Activated effector memory CD4-positive, alpha-beta T cell treated with anti-CD3 and anti-CD28 coated beads, Interleukin-2, amount 50 U/mL, for 16 hours (primary cell): ENCODE data around the gene METTL16.

Source experiments
- DNase-seq: peaks from one replicate; pipeline ENCODE4 v3.0.0-alpha.2; 2020

Gene METTL16

DNA sequence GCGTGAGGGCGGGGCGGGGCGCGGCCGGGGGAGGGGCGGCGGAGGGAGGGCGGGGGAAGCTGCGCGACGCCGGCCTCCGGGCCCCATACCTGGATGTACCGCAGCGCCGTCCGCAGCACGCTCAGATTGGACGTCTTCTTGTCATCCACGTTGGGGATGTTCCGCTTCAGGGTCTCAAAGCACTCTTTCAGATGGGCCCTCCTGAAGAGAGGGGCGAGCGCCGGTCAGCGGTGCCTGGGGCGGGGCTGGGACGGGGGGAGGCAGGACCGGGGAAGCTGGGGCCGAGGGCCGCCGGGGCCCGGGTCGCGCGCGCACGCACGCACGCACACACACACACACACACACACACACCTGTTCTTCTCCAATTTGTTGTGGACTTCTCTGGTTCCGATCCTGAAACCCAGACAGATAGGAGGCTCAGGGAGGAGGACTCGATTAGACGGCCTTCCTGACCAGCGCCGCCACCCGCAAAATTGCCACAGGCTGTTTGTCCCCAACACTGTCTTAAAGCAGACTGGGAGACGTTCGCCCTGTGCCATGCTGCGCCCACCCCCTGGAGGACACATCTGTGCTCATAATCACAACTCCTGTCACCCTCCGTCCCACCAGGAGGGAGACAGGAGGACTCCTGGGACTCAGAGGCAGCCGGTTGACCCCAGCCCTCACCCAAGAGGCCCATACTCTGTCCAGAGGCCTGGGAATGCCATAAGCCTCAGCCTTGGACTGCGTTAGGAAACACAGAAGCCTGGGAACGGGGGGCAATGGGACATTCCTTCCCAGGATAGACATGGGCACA, 117.5 kb downstream of the METTL16 start:
- no peak for DNase-seq

GRCh38 chr17:2393174-2393953, 118.3 kb downstream of the METTL16 start:
- DNase-seq: peak; percentile 96

DNA sequence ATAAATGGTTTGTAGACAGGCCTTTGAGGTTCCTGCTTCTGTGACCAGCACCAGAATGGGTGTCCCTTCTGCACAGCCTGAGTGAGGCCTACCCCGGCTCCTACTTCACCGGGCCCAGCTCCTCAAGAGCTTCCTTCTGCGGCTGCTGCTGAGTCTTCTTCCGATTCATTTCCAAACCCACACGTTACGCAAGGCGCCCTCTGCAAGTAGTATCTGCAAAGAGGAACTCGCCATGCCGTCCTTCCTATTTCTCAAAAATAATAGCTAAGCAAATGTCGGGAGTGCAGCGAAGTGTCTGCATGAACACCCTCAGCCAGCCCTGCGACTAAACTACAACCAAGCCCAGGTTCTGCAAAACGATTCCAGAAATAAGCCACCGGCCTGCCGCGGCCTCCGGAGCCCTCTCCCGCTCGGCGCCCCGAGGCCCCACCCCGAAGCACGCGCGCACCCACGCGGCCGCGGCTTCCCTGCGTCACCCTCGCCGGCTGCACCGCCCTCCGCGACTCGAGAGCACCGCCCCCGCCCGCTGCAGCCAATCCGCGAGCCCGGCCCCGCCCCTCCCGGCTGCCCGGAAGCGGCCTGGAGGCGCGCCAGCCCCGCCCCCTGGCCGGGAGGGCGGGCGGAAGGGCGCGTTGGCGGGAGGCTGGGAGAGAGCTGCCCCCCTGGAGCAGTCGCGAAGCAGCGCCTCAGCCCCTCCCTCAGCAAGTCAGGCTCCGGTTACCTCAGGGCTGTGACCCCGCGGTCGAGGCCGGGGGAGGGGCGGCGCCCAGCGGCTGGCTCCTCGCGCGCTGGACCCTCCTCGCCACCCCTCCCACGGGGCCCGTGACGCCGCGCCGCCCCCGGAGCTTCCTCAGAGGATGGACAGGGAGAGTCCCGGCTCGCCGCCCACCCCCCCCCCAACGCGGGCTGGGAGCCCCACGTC, 119.2 kb downstream of the METTL16 start:
- peak; percentile 99 for DNase-seq

- no peak for DNase-seq
Measured at GRCh38 chr17:2391597-2392251, 120.0 kb downstream of the METTL16 start.

DNA sequence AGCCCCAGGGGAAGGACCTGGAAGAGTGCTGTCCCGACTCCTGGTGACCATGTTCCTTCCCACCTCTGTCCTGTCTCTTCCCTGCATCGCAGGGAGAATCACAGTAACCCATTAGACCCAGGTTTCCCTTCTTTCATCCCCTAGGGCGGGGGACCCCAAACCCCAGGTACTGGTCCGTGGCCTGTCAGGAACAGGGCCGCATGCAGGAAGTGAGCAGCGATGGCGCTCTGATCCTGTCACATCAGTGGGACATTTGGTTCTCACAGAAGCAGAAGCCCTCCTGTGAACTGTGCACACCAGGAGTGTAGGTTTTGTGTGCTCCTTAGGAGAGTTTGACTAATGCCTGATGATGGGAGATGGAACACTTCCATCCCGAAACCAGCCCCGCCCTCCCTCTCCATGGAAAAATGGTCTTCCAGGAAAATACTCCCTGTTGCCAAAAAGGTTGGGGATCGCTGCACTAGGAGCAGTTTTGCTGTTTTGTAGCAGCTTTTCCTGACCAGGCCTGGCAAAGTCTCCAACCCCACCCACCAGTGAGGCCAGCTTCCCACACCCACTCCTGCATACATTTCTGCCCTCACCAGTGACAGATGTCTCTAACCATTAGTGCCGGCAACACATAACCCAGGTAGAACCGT, 121.4 kb downstream of the METTL16 start:
- no peak for DNase-seq

DNA sequence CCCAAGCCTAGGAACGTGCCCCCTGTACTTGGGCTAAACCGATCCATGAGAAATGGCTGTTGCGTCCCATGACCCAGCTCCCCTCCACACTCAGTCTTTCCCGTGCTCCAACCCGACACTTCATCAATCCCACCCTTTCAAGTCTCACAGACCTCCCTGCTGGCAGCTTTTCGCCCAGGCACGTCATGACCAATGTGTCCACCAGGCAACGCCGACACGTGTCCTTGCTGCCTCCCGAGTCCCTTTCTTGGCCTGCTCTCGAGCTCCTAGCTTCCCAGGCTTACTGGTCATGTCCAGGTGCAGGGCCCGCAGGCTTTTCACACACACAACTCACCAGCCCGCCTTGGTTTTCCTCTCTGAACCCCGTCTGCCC, 123.0 kb downstream of the METTL16 start:
- DNase-seq: no peak

GRCh38 chr17:2388020-2388682, 123.5 kb downstream of the METTL16 start:
- DNase-seq: no peak

DNA sequence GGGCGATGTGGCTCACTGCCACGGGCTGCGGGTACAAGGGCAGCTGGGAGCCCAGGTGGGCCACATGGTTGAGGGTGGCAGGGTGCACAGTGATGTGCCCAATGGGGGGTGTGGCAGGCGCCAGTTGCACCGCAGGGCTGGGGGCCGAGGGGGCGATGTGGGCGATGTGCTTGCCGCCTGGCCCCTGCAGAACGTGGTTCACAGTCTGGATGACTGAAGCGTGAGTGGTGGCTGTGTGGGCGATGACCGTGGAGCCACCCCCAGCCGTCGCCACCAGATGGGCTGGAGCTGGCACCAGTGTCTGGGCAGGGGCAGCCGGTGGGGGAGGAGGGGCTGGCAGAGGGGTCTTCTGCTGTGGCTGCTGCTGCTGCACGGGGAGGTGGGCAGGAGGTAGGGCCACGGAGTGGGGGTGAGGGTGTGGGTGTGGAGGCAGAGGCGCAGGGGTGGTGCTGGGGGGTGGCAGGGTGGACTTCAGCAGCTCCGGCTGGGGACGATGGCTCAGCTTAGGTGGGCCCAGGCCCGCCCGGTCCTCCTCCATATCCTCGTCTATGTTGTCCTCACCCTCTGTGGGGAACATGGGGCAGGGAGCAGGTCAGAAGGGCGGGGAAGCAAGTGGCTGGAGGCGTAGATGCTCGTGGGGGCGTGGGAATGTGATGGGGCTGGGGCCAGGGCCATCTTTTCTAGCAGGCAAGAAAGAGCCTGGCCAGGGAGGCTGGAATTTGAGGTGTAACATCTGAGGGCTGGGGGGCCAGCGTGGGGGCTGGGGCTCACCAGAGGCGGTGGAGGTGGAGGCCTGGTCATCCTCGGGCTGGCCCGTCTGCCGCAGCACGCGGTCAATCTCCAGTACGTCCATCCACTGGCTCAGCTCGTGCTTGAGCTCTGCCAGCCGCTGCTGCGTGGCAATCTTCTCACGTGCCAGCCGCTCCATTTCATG, 124.3 kb downstream of the METTL16 start:
- DNase-seq: no peak

GRCh38 chr17:2386400-2387085, 125.1 kb downstream of the METTL16 start:
- no peak for DNase-seq

GRCh38 chr17:2385240-2386210, 126.2 kb downstream of the METTL16 start:
- no peak for DNase-seq

GRCh38 chr17:2384439-2385127, 127.1 kb downstream of the METTL16 start:
- DNase-seq: no peak

GRCh38 chr17:2383628-2384167, 128.0 kb downstream of the METTL16 start:
- DNase-seq: no peak

- no peak for DNase-seq
Measured at GRCh38 chr17:2380950-2381649, 130.6 kb downstream of the METTL16 start.

DNA sequence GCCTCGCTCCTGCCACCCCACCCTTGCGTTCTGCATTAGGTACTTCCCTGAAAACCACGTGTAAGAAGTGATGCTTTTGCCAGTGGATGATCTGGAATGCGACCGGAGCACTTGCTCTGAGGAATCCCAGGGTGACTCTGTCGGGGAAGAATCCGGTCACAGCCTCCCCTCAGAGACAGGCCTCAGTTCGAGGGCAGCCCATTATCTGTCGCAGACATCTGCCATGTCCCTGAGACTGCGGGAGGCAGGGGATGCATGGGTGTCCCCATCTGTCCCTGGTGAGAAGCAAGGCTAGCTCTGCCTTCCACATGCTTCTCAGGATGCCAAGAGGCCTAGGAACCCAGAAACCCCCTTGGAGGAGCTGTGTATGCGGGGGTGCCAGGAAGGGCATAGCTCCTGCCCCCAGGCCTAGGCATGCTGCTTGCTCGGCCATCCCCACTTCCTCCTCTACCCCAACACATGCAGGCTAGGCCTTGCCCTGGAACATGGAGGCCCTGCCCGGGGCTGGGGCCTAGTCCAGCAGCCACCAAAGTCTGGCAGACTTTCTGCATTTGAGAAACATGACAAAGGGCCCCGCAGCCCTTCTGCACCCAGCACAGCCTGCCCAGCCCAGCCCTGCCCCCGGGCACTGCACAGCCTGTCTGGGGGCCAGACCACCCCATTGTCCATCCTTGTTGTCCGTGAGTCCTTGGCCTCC, 131.3 kb downstream of the METTL16 start:
- no peak for DNase-seq

DNA sequence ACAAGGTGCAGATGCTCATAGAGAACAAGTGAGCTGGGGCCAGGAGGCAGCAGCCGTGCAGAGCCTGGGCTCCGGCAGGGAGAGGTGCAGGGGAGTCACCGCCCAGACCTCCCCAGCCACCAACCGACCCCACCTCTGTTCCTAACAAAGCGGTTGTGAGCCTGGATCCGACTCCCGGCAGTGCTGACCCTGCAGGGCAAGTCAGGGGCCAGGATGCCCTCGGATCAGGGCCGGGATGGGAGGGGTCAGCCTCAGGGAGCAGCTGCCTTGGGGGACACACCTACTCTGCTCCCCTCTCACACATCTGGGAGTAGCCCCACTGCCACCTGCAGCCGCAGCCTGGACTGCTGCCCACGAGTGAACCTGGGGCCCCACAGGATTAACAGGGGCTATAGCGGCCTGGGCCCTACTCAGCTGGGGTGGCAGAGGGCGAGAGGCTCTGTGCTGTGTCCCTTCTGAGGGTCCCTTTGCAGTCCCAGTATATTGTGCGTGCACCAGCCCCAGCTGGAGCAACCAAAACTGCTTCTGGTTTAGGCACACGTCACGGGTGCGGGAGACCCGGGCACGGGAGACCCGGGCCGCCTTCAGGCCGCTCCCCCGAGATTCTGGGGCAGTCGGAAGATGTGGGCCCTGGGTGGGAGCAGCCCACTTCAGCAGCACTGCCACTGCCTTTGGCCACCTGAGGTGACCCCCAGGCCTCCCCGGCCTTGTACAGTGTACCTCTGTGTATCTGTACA, 132.0 kb downstream of the METTL16 start:
- DNase-seq: no peak

- no peak for DNase-seq
Measured at GRCh38 chr17:2378905-2379304, 132.8 kb downstream of the METTL16 start.
